Heart left ventricle (tissue), 16 donors: ENCODE data around the gene NSUN2. TPM values are rescaled to one million over a fixed set of nuclear protein-coding genes. Genes with fewer than 3 reads are reported as not detected.

Experiments
- ATAC-seq, 4 donors: fragments of 200-7000 bp; cut with Tn5 transposase; one replicate each; pipeline ENCODE4 v1.9.1; 2020 to 2022; ENCODE audit warnings: moderate library complexity in 4 of 4, mild to moderate bottlenecking in 3 of 4, moderate number of reproducible peaks in 1 of 4
- DNase-seq, 5 donors: peaks; one replicate each; pipeline ENCODE4 v3.0.0-alpha.2; 2020
- H3K27ac ChIP-seq, 12 donors: fragments of 200-600 bp; sonication (generic) in 4 of 12; one replicate each; pipeline versions ENCODE4 v1.5.0 to v1.8.0; 2016 to 2022; ENCODE audit warnings: mild to moderate bottlenecking in 2 of 12
- H3K27me3 ChIP-seq, 9 donors: fragments of 200-600 bp; sonication (generic) in 2 of 9; one replicate each; pipeline versions ENCODE4 v1.5.1 to v1.8.0; 2016 to 2022; ENCODE audit warnings: mild to moderate bottlenecking in 3 of 9
- H3K36me3 ChIP-seq, 9 donors: fragments of 200-600 bp; sonication (generic) in 2 of 9; one replicate each; pipeline versions ENCODE4 v1.5.0 to v1.8.0; 2018 to 2022; ENCODE audit warnings: mild to moderate bottlenecking in 2 of 9
- H3K4me1 ChIP-seq, 12 donors: fragments of 200-600 bp; sonication (generic) in 4 of 12; one replicate each; pipeline versions ENCODE4 v1.5.0 to v1.8.0; 2016 to 2022; ENCODE audit warnings: mild to moderate bottlenecking in 3 of 12
- H3K4me3 ChIP-seq, 12 donors: fragments of 200-600 bp; sonication (generic) in 4 of 12; one replicate each; pipeline versions ENCODE4 v1.5.0 to v1.8.0; 2017 to 2022; ENCODE audit warnings: mild to moderate bottlenecking in 9 of 12, moderate library complexity in 4 of 12
- H3K9me3 ChIP-seq, 12 donors: fragments of 200-600 bp; sonication (generic) in 4 of 12; one replicate each; pipeline versions ENCODE4 v1.5.0 to v1.8.0; 2016 to 2022; ENCODE audit warnings: mild to moderate bottlenecking in 1 of 12
- CTCF ChIP-seq, 12 donors: fragments of 200-600 bp; sonication (generic) in 4 of 12; IDR thresholded peaks; one replicate each; pipeline versions ENCODE4 v1.5.0 to v1.8.0; 2018 to 2022; ENCODE audit warnings: antibody characterized with exemption in 12 of 12, mild to moderate bottlenecking in 5 of 12
- POLR2A ChIP-seq, 2 donors: fragments of 450-650 bp; IDR thresholded peaks; one replicate each; pipeline ENCODE4 v1.6.1; 2017; ENCODE audit warnings: antibody characterized with exemption in 2 of 2, mild to moderate bottlenecking in 2 of 2, moderate library complexity in 2 of 2
- WGBS, 4 donors: extraction: QIAGEN DNeasy Blood & Tissue Kit in 2 of 4; methylation state at CpG; one replicate each; pipeline versions ENCODE4 v1.1.5 to v1.1.7; 2013 to 2018; 5-methylcytosine and 5-hydroxymethylcytosine counted together
- intact Hi-C, 10 donors: fragments of 100-400 bp; cut with DNase I; formaldehyde crosslinking; loops; one replicate each; pipeline versions ENCODE4 v1.11.1 to v1.14.2; 2022
- polyA plus RNA-seq, 2 donors: library from polyadenylated mRNA; stranded (reverse); fragments of 200-250 nt; gene quantifications; one replicate each; pipeline ENCODE4 v1.2.3, GENCODE V29; 2013
- total RNA-seq, 9 donors: library from RNA; depleted of rRNA in 2 of 9; stranded (reverse); fragments of >200 nt in 2 of 9; fragmentation: NEBNext Ultra II Directional in 3 of 9; extraction: Animal tissue kit (Norgen Biotek cat#: 25700) in 3 of 9; gene quantifications; one replicate each; pipeline versions ENCODE4 v1.1.0 to v1.2.4, GENCODE V29; 2016 to 2023
- donor health status: ischemic (EF 13 %, LVEDD 7.1; RV severe dilation, severe dysfunction).
- donor health status: healthy with polysubstance abuse.
- donor health status: DM: no; HTN: yes; CAD: no.
- donor health status: DM: no; HTN: no; CAD: no.
- donor health status: ischemic (EF 25% LVEDD 6.9; RV normal size, moderate dysfunction).
- donor health status: ischemic (EF 25% LVEDD 5.7; RV mildly dilated, moderate dysfunction).
- donor health status: healthy.
- donor health status: DM: yes; HTN: yes; CAD: no.
- donor health status: ischemic (EF 35%, LVEDD 5.7; RV mildly dilated, moderate dysfunction).
- donor health status: nonischemic (EF 11% LVEDD 7.7; RV severe dilation, severe dysfunction).
- donor health status: DM: yes; HTN: yes; CAD: no.
- donor health status: PGD.
- donor health status: ischemic (EF 29% LVEDD 5.4; RV normal size, mild dysfunction).
- donor health status: nonischemic (EF 23%, LVEDD 6.1; RV moderate dilation, normal function).

The NSUN2 gene
- total and polyA plus RNA-seq, 11 donors, result 21.9 to 42.7 (median 34.0) TPM

- Histone ChIP-seq H3K27me3 (no peaks in the 10 kb centered on the region), H3K4me3 (no peak overlapping the region), H3K36me3 (peaks cover 4 to 99% (median 88%) of the 10 kb centered on the region in 9 donors), H3K9me3 (peaks cover 0 to 19% (median 6%) of the 10 kb centered on the region in 12 donors), H3K27ac (no peak overlapping the region), H3K4me1 (peaks cover 0 to 3% (median 0%) of the 10 kb centered on the region in 12 donors)
- 76 to 98% (median 91%) methylated on average over 3 of the region's 3 CpGs for WGBS, 4 donors
- intact Hi-C loops, result no loop called here
- ATAC-seq (no peak), DNase-seq (no peak)
- no peak for TF ChIP-seq POLR2A (IDR thresholded peaks at IDR 0.05)
- no peak for TF ChIP-seq CTCF (IDR thresholded peaks at IDR 0.05)
Observed at GRCh38 chr5:6623941-6624340, 8.9 kb downstream of the NSUN2 start.

- WGBS, 4 donors, result 68 to 83% (median 74%) methylated on average over 4 of the region's 4 CpGs
- Histone ChIP-seq H3K36me3 (peaks cover 4 to 99% (median 88%) of the 10 kb centered on the region in 9 donors), H3K9me3 (peaks cover 0 to 19% (median 6%) of the 10 kb centered on the region in 12 donors), H3K27ac (no peak overlapping the region), H3K4me3 (no peak overlapping the region), H3K27me3 (no peaks in the 10 kb centered on the region), H3K4me1 (peaks cover 0 to 3% (median 0%) of the 10 kb centered on the region in 12 donors)
- intact Hi-C loops, result no loop called here
- TF ChIP-seq CTCF (IDR thresholded peaks at IDR 0.05) (no peak), POLR2A (IDR thresholded peaks at IDR 0.05) (no peak)
- DNase-seq (no peak), ATAC-seq (no peak)
Observed at GRCh38 chr5:6623228-6623627, 9.6 kb downstream of the NSUN2 start.

GRCh38 chr5:6616632-6617031, 16.2 kb downstream of the NSUN2 start:
- H3K36me3 ChIP-seq, result peaks cover 5 to 100% (median 95%) of the 10 kb centered on the region in 9 donors
- no peaks in the 10 kb centered on the region for H3K9me3 ChIP-seq
- ATAC-seq (no peak), DNase-seq (no peak)
- intact Hi-C loops, result loop anchor here in 1 of 10 donors (5.0 kb wide), 1 partner anchor 131 kb away; no protein-coding TSS in a partner anchor
- H3K4me3 ChIP-seq, result no peak overlapping the region
- TF ChIP-seq POLR2A (IDR thresholded peaks at IDR 0.05), result no peak
- no peak for TF ChIP-seq CTCF (IDR thresholded peaks at IDR 0.05)
- no peaks in the 10 kb centered on the region for H3K27me3 ChIP-seq
- H3K27ac ChIP-seq, result no peak overlapping the region
- WGBS, 4 donors, result 85 to 92% (median 90%) methylated on average over 6 of the region's 6 CpGs
- H3K4me1 ChIP-seq, result no peaks in the 10 kb centered on the region

GRCh38 chr5:6615034-6615815, 17.6 kb downstream of the NSUN2 start:
- intact Hi-C loops, result loop anchor here in 1 of 10 donors (5.0 kb wide), 1 partner anchor 132 kb away; no protein-coding TSS in a partner anchor
- Histone ChIP-seq H3K4me1 (no peaks in the 10 kb centered on the region), H3K27ac (no peak overlapping the region), H3K36me3 (peaks cover 2 to 100% (median 95%) of the 10 kb centered on the region in 9 donors), H3K9me3 (no peaks in the 10 kb centered on the region), H3K27me3 (no peaks in the 10 kb centered on the region), H3K4me3 (no peak overlapping the region)
- ATAC-seq, result no peak
- TF ChIP-seq POLR2A (IDR thresholded peaks at IDR 0.05) (no peak), CTCF (IDR thresholded peaks at IDR 0.05) (no peak)
- no peak for DNase-seq
- WGBS, 4 donors, result 80 to 89% (median 87%) methylated on average over 8 of the region's 8 CpGs
